Upper lobe of left lung (tissue), 4 donors: ENCODE measurements around the gene PPP2R2B.

Source experiments
- POLR2A ChIP-seq, 4 donors: fragments of 450-650 bp; IDR thresholded peaks; one replicate each; pipeline ENCODE4 v1.5.1; 2016 to 2017; ENCODE audit warnings: antibody characterized with exemption in 4 of 4, mild to moderate bottlenecking in 2 of 4
- TF ChIP-seq, protein P1 (sequence below), 6 experiments: fragments of 450-650 bp in 4 of 6; fragments of 200-600 bp in 2 of 6; sonication (generic) in 2 of 6; IDR thresholded peaks; one replicate each; pipeline ENCODE4 v1.5.1; 2016 to 2019; ENCODE audit warnings: antibody characterized with exemption in 6 of 6

DNA sequence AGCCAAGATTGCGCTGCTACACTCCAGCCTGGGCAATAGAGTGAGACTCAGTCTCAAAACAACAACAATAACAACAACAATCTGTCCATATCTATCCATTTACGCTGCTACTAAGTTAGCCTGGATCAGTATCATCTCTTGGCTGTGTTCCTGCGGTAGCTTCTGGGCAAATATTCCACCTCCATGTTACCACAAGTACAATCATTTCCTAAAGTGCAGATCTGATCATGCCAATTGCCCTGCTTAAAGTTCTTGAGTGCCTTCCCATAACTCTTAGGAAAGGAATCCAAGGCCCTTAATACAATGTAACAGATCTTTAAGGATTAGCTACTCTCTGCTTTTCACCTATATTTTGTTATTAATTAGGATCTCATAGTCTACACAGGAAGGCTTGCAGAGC lies 15.4 kb upstream of the PPP2R2B start:
- TF ChIP-seq, protein P1, sequence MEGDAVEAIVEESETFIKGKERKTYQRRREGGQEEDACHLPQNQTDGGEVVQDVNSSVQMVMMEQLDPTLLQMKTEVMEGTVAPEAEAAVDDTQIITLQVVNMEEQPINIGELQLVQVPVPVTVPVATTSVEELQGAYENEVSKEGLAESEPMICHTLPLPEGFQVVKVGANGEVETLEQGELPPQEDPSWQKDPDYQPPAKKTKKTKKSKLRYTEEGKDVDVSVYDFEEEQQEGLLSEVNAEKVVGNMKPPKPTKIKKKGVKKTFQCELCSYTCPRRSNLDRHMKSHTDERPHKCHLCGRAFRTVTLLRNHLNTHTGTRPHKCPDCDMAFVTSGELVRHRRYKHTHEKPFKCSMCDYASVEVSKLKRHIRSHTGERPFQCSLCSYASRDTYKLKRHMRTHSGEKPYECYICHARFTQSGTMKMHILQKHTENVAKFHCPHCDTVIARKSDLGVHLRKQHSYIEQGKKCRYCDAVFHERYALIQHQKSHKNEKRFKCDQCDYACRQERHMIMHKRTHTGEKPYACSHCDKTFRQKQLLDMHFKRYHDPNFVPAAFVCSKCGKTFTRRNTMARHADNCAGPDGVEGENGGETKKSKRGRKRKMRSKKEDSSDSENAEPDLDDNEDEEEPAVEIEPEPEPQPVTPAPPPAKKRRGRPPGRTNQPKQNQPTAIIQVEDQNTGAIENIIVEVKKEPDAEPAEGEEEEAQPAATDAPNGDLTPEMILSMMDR (IDR thresholded peaks at IDR 0.05), result no peak
- TF ChIP-seq POLR2A (IDR thresholded peaks at IDR 0.05), result no peak
